Measurements from ENCODE around the gene ZNF277.
A peak's percentile ranks its signal among the peaks of the same experiment; 100 is the strongest.

Gene ZNF277

GRCh38 chr7:112362731-112363131 lies 156.2 kb downstream of the ZNF277 start:
- Histone ChIP-seq H3K36me3 (ENCODE audit: control insufficient read depth, insufficient read depth, low read length, severe bottlenecking) (no peaks in the 10 kb centered on the region), H3K9ac (ENCODE audit: low read length) (no peak overlapping the region), H3K4me1 (ENCODE audit: control insufficient read depth, insufficient read depth, low read length) (no peaks in the 10 kb centered on the region), H3K27me3 (replicated peaks; ENCODE audit: control insufficient read depth, insufficient read depth, low read length) (no peaks in the 10 kb centered on the region), H3K4me3 (ENCODE audit: low read length) (no peak overlapping the region), H3K9me3 (ENCODE audit: control insufficient read depth, low read length) (peaks cover 12% of the 10 kb centered on the region)
- no peak for DNase-seq (ENCODE audit: low read depth)

- Histone ChIP-seq H3K4me3 (ENCODE audit: low read length) (no peak overlapping the region), H3K36me3 (ENCODE audit: control insufficient read depth, insufficient read depth, low read length, severe bottlenecking) (no peaks in the 10 kb centered on the region), H3K9me3 (ENCODE audit: control insufficient read depth, low read length) (peaks cover 8% of the 10 kb centered on the region), H3K27me3 (replicated peaks; ENCODE audit: control insufficient read depth, insufficient read depth, low read length) (no peaks in the 10 kb centered on the region), H3K9ac (ENCODE audit: low read length) (no peak overlapping the region), H3K4me1 (ENCODE audit: control insufficient read depth, insufficient read depth, low read length) (no peaks in the 10 kb centered on the region)
- no peak for DNase-seq (ENCODE audit: low read depth)
Measured at GRCh38 chr7:112364388-112364787, 157.9 kb downstream of the ZNF277 start.

- Histone ChIP-seq H3K27me3 (replicated peaks; ENCODE audit: control insufficient read depth, insufficient read depth, low read length) (no peaks in the 10 kb centered on the region), H3K9me3 (ENCODE audit: control insufficient read depth, low read length) (no peaks in the 10 kb centered on the region), H3K4me3 (ENCODE audit: low read length) (no peak overlapping the region), H3K36me3 (ENCODE audit: control insufficient read depth, insufficient read depth, low read length, severe bottlenecking) (no peaks in the 10 kb centered on the region), H3K4me1 (ENCODE audit: control insufficient read depth, insufficient read depth, low read length) (no peaks in the 10 kb centered on the region), H3K9ac (ENCODE audit: low read length) (no peak overlapping the region)
- no peak for DNase-seq (ENCODE audit: low read depth)
Measured at GRCh38 chr7:112365551-112365950, 159.1 kb downstream of the ZNF277 start.

- DNase-seq (ENCODE audit: low read depth) = no peak
- no peak overlapping the region for H3K9ac ChIP-seq (ENCODE audit: low read length)
- H3K4me1 ChIP-seq (ENCODE audit: control insufficient read depth, insufficient read depth, low read length) = no peaks in the 10 kb centered on the region
- H3K9me3 ChIP-seq (ENCODE audit: control insufficient read depth, low read length) = no peaks in the 10 kb centered on the region
- no peaks in the 10 kb centered on the region for H3K36me3 ChIP-seq (ENCODE audit: control insufficient read depth, insufficient read depth, low read length, severe bottlenecking)
- H3K4me3 ChIP-seq (ENCODE audit: low read length) = no peak overlapping the region
- H3K27me3 ChIP-seq (replicated peaks; ENCODE audit: control insufficient read depth, insufficient read depth, low read length) = no peaks in the 10 kb centered on the region
Measured at GRCh38 chr7:112366886-112367285, 160.4 kb downstream of the ZNF277 start.

- H3K36me3 ChIP-seq (ENCODE audit: control insufficient read depth, insufficient read depth, low read length, severe bottlenecking) = no peaks in the 10 kb centered on the region
- H3K4me1 ChIP-seq (ENCODE audit: control insufficient read depth, insufficient read depth, low read length) = no peaks in the 10 kb centered on the region
- DNase-seq (ENCODE audit: low read depth) = no peak
- no peaks in the 10 kb centered on the region for H3K9me3 ChIP-seq (ENCODE audit: control insufficient read depth, low read length)
- H3K27me3 ChIP-seq (replicated peaks; ENCODE audit: control insufficient read depth, insufficient read depth, low read length) = no peaks in the 10 kb centered on the region
- H3K4me3 ChIP-seq (ENCODE audit: low read length) = no peak overlapping the region
- H3K9ac ChIP-seq (ENCODE audit: low read length) = no peak overlapping the region
Measured at GRCh38 chr7:112370436-112370835, 163.9 kb downstream of the ZNF277 start.

- H3K4me1 ChIP-seq (ENCODE audit: control insufficient read depth, insufficient read depth, low read length) = no peaks in the 10 kb centered on the region
- H3K27me3 ChIP-seq (replicated peaks; ENCODE audit: control insufficient read depth, insufficient read depth, low read length) = no peaks in the 10 kb centered on the region
- H3K36me3 ChIP-seq (ENCODE audit: control insufficient read depth, insufficient read depth, low read length, severe bottlenecking) = no peaks in the 10 kb centered on the region
- H3K9ac ChIP-seq (ENCODE audit: low read length) = no peak overlapping the region
- H3K4me3 ChIP-seq (ENCODE audit: low read length) = no peak overlapping the region
- H3K9me3 ChIP-seq (ENCODE audit: control insufficient read depth, low read length) = no peaks in the 10 kb centered on the region
- peak; percentile 36 for DNase-seq (ENCODE audit: low read depth)
Measured at GRCh38 chr7:112371701-112372100, 165.2 kb downstream of the ZNF277 start.

- no peaks in the 10 kb centered on the region for H3K36me3 ChIP-seq (ENCODE audit: control insufficient read depth, insufficient read depth, low read length, severe bottlenecking)
- no peak overlapping the region for H3K4me3 ChIP-seq (ENCODE audit: low read length)
- H3K4me1 ChIP-seq (ENCODE audit: control insufficient read depth, insufficient read depth, low read length) = no peaks in the 10 kb centered on the region
- no peak overlapping the region for H3K9ac ChIP-seq (ENCODE audit: low read length)
- peak; percentile 18 for DNase-seq (ENCODE audit: low read depth)
- no peaks in the 10 kb centered on the region for H3K9me3 ChIP-seq (ENCODE audit: control insufficient read depth, low read length)
- H3K27me3 ChIP-seq (replicated peaks; ENCODE audit: control insufficient read depth, insufficient read depth, low read length) = no peaks in the 10 kb centered on the region
Measured at GRCh38 chr7:112372101-112372500, 165.6 kb downstream of the ZNF277 start.

- H3K4me1 ChIP-seq (ENCODE audit: control insufficient read depth, insufficient read depth, low read length) = no peaks in the 10 kb centered on the region
- H3K9ac ChIP-seq (ENCODE audit: low read length) = no peak overlapping the region
- no peak for DNase-seq (ENCODE audit: low read depth)
- H3K27me3 ChIP-seq (replicated peaks; ENCODE audit: control insufficient read depth, insufficient read depth, low read length) = no peaks in the 10 kb centered on the region
- H3K36me3 ChIP-seq (ENCODE audit: control insufficient read depth, insufficient read depth, low read length, severe bottlenecking) = no peaks in the 10 kb centered on the region
- no peaks in the 10 kb centered on the region for H3K9me3 ChIP-seq (ENCODE audit: control insufficient read depth, low read length)
- no peak overlapping the region for H3K4me3 ChIP-seq (ENCODE audit: low read length)
Measured at GRCh38 chr7:112377593-112377992, 171.1 kb downstream of the ZNF277 start.

GRCh38 chr7:112381311-112382091 lies 175.0 kb downstream of the ZNF277 start:
- Histone ChIP-seq H3K4me1 (ENCODE audit: control insufficient read depth, insufficient read depth, low read length) (no peaks in the 10 kb centered on the region), H3K9me3 (ENCODE audit: control insufficient read depth, low read length) (no peaks in the 10 kb centered on the region), H3K36me3 (ENCODE audit: control insufficient read depth, insufficient read depth, low read length, severe bottlenecking) (no peaks in the 10 kb centered on the region), H3K27me3 (replicated peaks; ENCODE audit: control insufficient read depth, insufficient read depth, low read length) (no peaks in the 10 kb centered on the region), H3K9ac (ENCODE audit: low read length) (no peak overlapping the region), H3K4me3 (ENCODE audit: low read length) (no peak overlapping the region)
- no peak for DNase-seq (ENCODE audit: low read depth)

GRCh38 chr7:112383671-112384417 lies 177.3 kb downstream of the ZNF277 start:
- DNase-seq (ENCODE audit: low read depth) = no peak
- H3K4me3 ChIP-seq (ENCODE audit: low read length) = no peak overlapping the region

GRCh38 chr7:112385516-112385915 lies 179.0 kb downstream of the ZNF277 start:
- no peak for DNase-seq (ENCODE audit: low read depth)

More at GRCh38 chr7:112383671-112384417, 177.3 kb downstream of the ZNF277 start:
- Histone ChIP-seq H3K9me3 (ENCODE audit: control insufficient read depth, low read length) (no peaks in the 10 kb centered on the region), H3K27me3 (replicated peaks; ENCODE audit: control insufficient read depth, insufficient read depth, low read length) (no peaks in the 10 kb centered on the region), H3K36me3 (ENCODE audit: control insufficient read depth, insufficient read depth, low read length, severe bottlenecking) (no peaks in the 10 kb centered on the region), H3K4me1 (ENCODE audit: control insufficient read depth, insufficient read depth, low read length) (no peaks in the 10 kb centered on the region), H3K9ac (ENCODE audit: low read length) (no peak overlapping the region)

More at GRCh38 chr7:112385516-112385915, 179.0 kb downstream of the ZNF277 start:
- Histone ChIP-seq H3K36me3 (ENCODE audit: control insufficient read depth, insufficient read depth, low read length, severe bottlenecking) (no peaks in the 10 kb centered on the region), H3K4me1 (ENCODE audit: control insufficient read depth, insufficient read depth, low read length) (no peaks in the 10 kb centered on the region), H3K4me3 (ENCODE audit: low read length) (no peak overlapping the region), H3K9ac (ENCODE audit: low read length) (no peak overlapping the region), H3K9me3 (ENCODE audit: control insufficient read depth, low read length) (no peaks in the 10 kb centered on the region), H3K27me3 (replicated peaks; ENCODE audit: control insufficient read depth, insufficient read depth, low read length) (no peaks in the 10 kb centered on the region)
